Mesenchymal stem cell (in vitro differentiated cells and primary cell): ENCODE measurements around the gene OR7E24. TPM values are rescaled to one million over a fixed set of nuclear protein-coding genes. Genes with fewer than 3 reads are reported as not detected.

ENCODE experiments used
- DNase-seq: peaks from one replicate; pipeline ENCODE4 v3.0.0-alpha.2; 2013
- H2AFZ ChIP-seq: one replicate; pipeline ENCODE4 v1.6.1; 2013; ENCODE audit warnings: low read depth, mild to moderate bottlenecking, control low read depth, inconsistent platforms, low read length, moderate library complexity
- H2AK5ac ChIP-seq: 2 replicates; pipeline ENCODE4 v1.6.1; 2013; ENCODE audit warnings: low read length, moderate library complexity, mild to moderate bottlenecking, inconsistent platforms; ENCODE audit not compliant: severe bottlenecking
- H2BK120ac ChIP-seq: one replicate; pipeline ENCODE4 v1.6.1; 2013; ENCODE audit warnings: low read depth, mild to moderate bottlenecking, inconsistent platforms, low read length, moderate library complexity
- H2BK12ac ChIP-seq, 2 experiments: one replicate each; pipeline ENCODE4 v1.6.1; 2013; ENCODE audit warnings: inconsistent platforms in 2 of 2, low read length in 2 of 2, mild to moderate bottlenecking in 2 of 2, moderate library complexity in 2 of 2, control low read depth in 1 of 2
- H2BK15ac ChIP-seq: one replicate; pipeline ENCODE4 v1.6.1; 2013; ENCODE audit warnings: mild to moderate bottlenecking, low read depth, inconsistent platforms; ENCODE audit not compliant: poor library complexity, severe bottlenecking
- H2BK5ac ChIP-seq: 2 replicates; pipeline ENCODE4 v1.6.1; 2013; ENCODE audit warnings: low read depth, mild to moderate bottlenecking, low read length, control low read depth, inconsistent platforms; ENCODE audit not compliant: poor library complexity, severe bottlenecking
- H3K14ac ChIP-seq, 2 experiments: one replicate each; pipeline ENCODE4 v1.6.1; 2013; ENCODE audit warnings: inconsistent platforms in 2 of 2, low read length in 2 of 2, control low read depth in 1 of 2, mild to moderate bottlenecking in 1 of 2, moderate library complexity in 1 of 2
- H3K18ac ChIP-seq, 2 experiments: one replicate each; pipeline ENCODE4 v1.6.1; 2013; ENCODE audit warnings: inconsistent platforms in 2 of 2, low read length in 2 of 2, control low read depth in 1 of 2, low read depth in 1 of 2, mild to moderate bottlenecking in 1 of 2
- H3K23ac ChIP-seq, 2 experiments: one replicate each; pipeline ENCODE4 v1.6.1; 2013; ENCODE audit warnings: inconsistent platforms in 2 of 2, low read length in 2 of 2, mild to moderate bottlenecking in 2 of 2, moderate library complexity in 2 of 2, control low read depth in 1 of 2
- H3K27ac ChIP-seq: 2 replicates; pipeline ENCODE4 v1.5.1; 2013; ENCODE audit warnings: mild to moderate bottlenecking, moderate library complexity, low read length, control low read depth, inconsistent platforms; ENCODE audit not compliant: poor library complexity, severe bottlenecking
- H3K27me3 ChIP-seq, 2 experiments: 2 replicates each; pipeline versions ENCODE4 v1.6.1 to v1.7.0; 2013; ENCODE audit warnings: low read length in 2 of 2, mild to moderate bottlenecking in 2 of 2, moderate library complexity in 2 of 2, control low read depth in 1 of 2, inconsistent platforms in 1 of 2; ENCODE audit not compliant: control insufficient read depth in 1 of 2, insufficient read depth in 1 of 2
- H3K36me3 ChIP-seq, 2 experiments: 2 replicates each; pipeline versions ENCODE4 v1.6.1 to v1.7.0; 2013; ENCODE audit warnings: low read length in 2 of 2, control low read depth in 1 of 2, inconsistent platforms in 1 of 2, low read depth in 1 of 2, mild to moderate bottlenecking in 1 of 2; ENCODE audit not compliant: insufficient read depth in 2 of 2, control insufficient read depth in 1 of 2
- H3K4ac ChIP-seq, 2 experiments: one replicate each; pipeline ENCODE4 v1.6.1; 2013; ENCODE audit warnings: inconsistent platforms in 2 of 2, low read length in 2 of 2, mild to moderate bottlenecking in 2 of 2, moderate library complexity in 2 of 2, control low read depth in 1 of 2, low read depth in 1 of 2
- H3K4me1 ChIP-seq: 2 replicates; pipeline ENCODE4 v1.6.1; 2013; ENCODE audit warnings: low read depth, low read length, control low read depth; ENCODE audit not compliant: control insufficient read depth, insufficient read depth
- H3K4me2 ChIP-seq: 2 replicates; pipeline ENCODE4 v1.6.1; 2013; ENCODE audit warnings: low read length, mild to moderate bottlenecking, inconsistent platforms; ENCODE audit not compliant: poor library complexity, severe bottlenecking
- H3K4me3 ChIP-seq, 2 experiments: 2 replicates each; pipeline versions ENCODE4 v1.5.1 to v1.7.0; 2013; ENCODE audit warnings: low read length in 2 of 2, mild to moderate bottlenecking in 2 of 2, control low read depth in 1 of 2, low read depth in 1 of 2; ENCODE audit not compliant: insufficient read depth in 1 of 2
- H3K79me1 ChIP-seq: replicated peaks from 2 replicates; pipeline ENCODE4 v1.6.1; 2013; ENCODE audit warnings: mild to moderate bottlenecking, control low read depth, low read length, inconsistent platforms; ENCODE audit not compliant: poor library complexity, severe bottlenecking
- H3K9ac ChIP-seq: 2 replicates; pipeline ENCODE4 v1.7.0; 2013; ENCODE audit warnings: mild to moderate bottlenecking, low read length, moderate library complexity
- H3K9me3 ChIP-seq: 2 replicates; pipeline ENCODE4 v1.7.0; 2013; ENCODE audit warnings: mild to moderate bottlenecking, low read length; ENCODE audit not compliant: control insufficient read depth
- H4K8ac ChIP-seq: one replicate; pipeline ENCODE4 v1.6.1; 2013; ENCODE audit warnings: inconsistent platforms, mild to moderate bottlenecking, low read length, moderate library complexity
- H4K91ac ChIP-seq: one replicate; pipeline ENCODE4 v1.6.1; 2013; ENCODE audit warnings: mild to moderate bottlenecking, low read length, inconsistent platforms
- WGBS: methylation state at CpG from one replicate; pipeline ENCODE4 v1.1.7; 2013; ENCODE audit warnings: mixed read lengths; 5-methylcytosine and 5-hydroxymethylcytosine counted together
- polyA plus RNA-seq, 2 experiments: library from polyadenylated mRNA; stranded (reverse); fragments of 200-250 nt; gene quantifications; one replicate each; pipeline ENCODE4 v1.2.3, GENCODE V29; 2013

The OR7E24 gene
- not detected for polyA plus RNA-seq (2013, experiment 1 of 2)
- polyA plus RNA-seq (2013, experiment 2 of 2): not detected

GRCh38 chr19:9250630-9251029 lies at the start of gene OR7E24:
Gene OR7E24 (plus strand): TSS chr19:9250930. CDS start chr19:9251044, 114 bp downstream.
- Histone ChIP-seq H3K79me1 (no peaks in the 10 kb centered on the region), H4K8ac (no peak within 1 kb of the TSS), H3K27me3 (no peaks in the 10 kb centered on the region), H3K23ac (no peak within 1 kb of the TSS), H2BK120ac (no peak within 1 kb of the TSS), H2BK15ac (no peak within 1 kb of the TSS), H3K14ac (no peak within 1 kb of the TSS), H4K91ac (no peak within 1 kb of the TSS), H2BK5ac (peak within 1 kb of the TSS; percentile 3), H3K27ac (no peak within 1 kb of the TSS), H2AK5ac (no peak within 1 kb of the TSS), H3K4me1 (no peaks in the 10 kb centered on the region), H3K9me3 (peaks cover 47% of the 10 kb centered on the region), H3K4me2 (no peak within 1 kb of the TSS), H3K4ac (no peak within 1 kb of the TSS), H3K36me3 (no peaks in the 10 kb centered on the region), H3K9ac (no peak within 1 kb of the TSS), H3K18ac (no peak within 1 kb of the TSS), H2BK12ac (no peak within 1 kb of the TSS), H3K4me3 (no peak within 1 kb of the TSS), H2AFZ (no peak within 1 kb of the TSS)
- WGBS: no CpG with 5 or more reads among the region's 1 CpG
- no peak for DNase-seq

GRCh38 chr19:9205501-9206113 lies 45.1 kb upstream of the OR7E24 start:
- no peak overlapping the region for H3K18ac ChIP-seq
- H2BK15ac ChIP-seq: no peak overlapping the region
- H3K4me3 ChIP-seq: peak overlapping the region in 1 of 2 experiments; percentile 77
- H4K91ac ChIP-seq: no peak overlapping the region
- no peak overlapping the region for H2BK12ac ChIP-seq
- no peak overlapping the region for H3K23ac ChIP-seq
- no peak overlapping the region for H2AK5ac ChIP-seq
- no peak overlapping the region for H2AFZ ChIP-seq
- no peak overlapping the region for H3K4ac ChIP-seq
- peaks cover 0 to 10% of the 10 kb centered on the region in 2 experiments for H3K27me3 ChIP-seq
- peak overlapping the region; percentile 76 for H3K9ac ChIP-seq
- H3K4me1 ChIP-seq: no peaks in the 10 kb centered on the region
- no peaks in the 10 kb centered on the region for H3K9me3 ChIP-seq
- H3K27ac ChIP-seq: no peak overlapping the region
- no peaks in the 10 kb centered on the region for H3K79me1 ChIP-seq
- peak; percentile 49 for DNase-seq
- H2BK120ac ChIP-seq: no peak overlapping the region
- 49% methylated on average over 13 of the region's 13 CpGs for whole genome bisulfite sequencing
- no peak overlapping the region for H4K8ac ChIP-seq
- no peak overlapping the region for H3K4me2 ChIP-seq
- no peak overlapping the region for H2BK5ac ChIP-seq
- H3K36me3 ChIP-seq: no peaks in the 10 kb centered on the region
- H3K14ac ChIP-seq: no peak overlapping the region

DNA sequence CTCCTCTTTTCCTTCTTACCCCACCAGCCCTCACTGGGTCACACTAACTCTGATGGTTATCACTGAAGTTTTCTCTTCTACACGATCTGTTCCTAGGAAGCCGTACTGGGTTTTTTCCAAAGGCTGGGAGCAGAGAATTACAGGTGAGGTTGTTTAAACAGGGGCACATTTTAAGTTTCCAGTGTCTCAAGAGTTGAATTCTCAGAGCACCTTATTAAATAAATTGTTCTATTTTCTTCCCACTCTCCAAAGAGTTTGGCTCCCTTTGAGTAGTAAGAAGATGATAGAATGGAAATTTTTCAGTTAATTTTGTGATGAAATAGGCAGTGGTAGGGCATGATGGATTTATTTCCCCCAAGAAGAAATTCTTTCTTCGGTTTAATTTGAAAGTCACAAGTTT lies 31.2 kb upstream of the OR7E24 start, which contains the start of gene OR7D4:
Gene OR7D4 (minus strand): TSS at position 101 of the 400 bp plus-strand sequence. CDS start 4,752 bp downstream, outside the sequence.
- peaks cover 50% of the 10 kb centered on the region for H3K9me3 ChIP-seq
- no peaks in the 10 kb centered on the region for H3K36me3 ChIP-seq
- no peaks in the 10 kb centered on the region for H3K27me3 ChIP-seq
- H2BK12ac ChIP-seq: no peak within 1 kb of the TSS
- no peak within 1 kb of the TSS for H3K4me3 ChIP-seq
- no peak within 1 kb of the TSS for H2AK5ac ChIP-seq
- H3K9ac ChIP-seq: no peak within 1 kb of the TSS
- no peak within 1 kb of the TSS for H2AFZ ChIP-seq
- no peaks in the 10 kb centered on the region for H3K4me1 ChIP-seq
- no peak within 1 kb of the TSS for H3K18ac ChIP-seq
- H3K79me1 ChIP-seq: no peaks in the 10 kb centered on the region
- no peak within 1 kb of the TSS for H3K4me2 ChIP-seq
- H2BK5ac ChIP-seq: no peak within 1 kb of the TSS
- WGBS: 65% methylated on average over 3 of the region's 3 CpGs
- no peak within 1 kb of the TSS for H3K4ac ChIP-seq
- no peak within 1 kb of the TSS for H4K91ac ChIP-seq
- no peak within 1 kb of the TSS for H3K27ac ChIP-seq
- H2BK15ac ChIP-seq: no peak within 1 kb of the TSS
- DNase-seq: no peak
- H3K14ac ChIP-seq: no peak within 1 kb of the TSS
- no peak within 1 kb of the TSS for H4K8ac ChIP-seq
- no peak within 1 kb of the TSS for H3K23ac ChIP-seq
- no peak within 1 kb of the TSS for H2BK120ac ChIP-seq

GRCh38 chr19:9251236-9251635 lies 506 bp downstream of the OR7E24 start:
- WGBS: 47% methylated on average over 5 of the region's 5 CpGs
- H3K27me3 ChIP-seq: no peaks in the 10 kb centered on the region

More at GRCh38 chr19:9251236-9251635, 506 bp downstream of the OR7E24 start:
- no peak overlapping the region for H3K4ac ChIP-seq
- H3K4me1 ChIP-seq: no peaks in the 10 kb centered on the region
- H3K9me3 ChIP-seq: peaks cover 54% of the 10 kb centered on the region
- no peak overlapping the region for H3K9ac ChIP-seq
- H3K79me1 ChIP-seq: no peaks in the 10 kb centered on the region
- H2BK12ac ChIP-seq: no peak overlapping the region
- no peak overlapping the region for H3K14ac ChIP-seq
- no peak overlapping the region for H3K23ac ChIP-seq
- no peak overlapping the region for H2BK120ac ChIP-seq
- no peak for DNase-seq
- H3K36me3 ChIP-seq: no peaks in the 10 kb centered on the region
- H4K91ac ChIP-seq: no peak overlapping the region
- H4K8ac ChIP-seq: no peak overlapping the region
- no peak overlapping the region for H2AFZ ChIP-seq
- H2AK5ac ChIP-seq: no peak overlapping the region
- H2BK15ac ChIP-seq: no peak overlapping the region
- H3K4me2 ChIP-seq: no peak overlapping the region
- no peak overlapping the region for H2BK5ac ChIP-seq
- H3K18ac ChIP-seq: no peak overlapping the region
- no peak overlapping the region for H3K4me3 ChIP-seq
- no peak overlapping the region for H3K27ac ChIP-seq
